Osteoblast (primary cell): ENCODE measurements around the gene PLEKHA1. TPM values are rescaled to one million over a fixed set of nuclear protein-coding genes. Genes with fewer than 3 reads are reported as not detected.

Experiments
- DNase-seq: peaks from one replicate; pipeline ENCODE4 v3.0.0; 2011; ENCODE audit warnings: low spot score, mixed read lengths; ENCODE audit not compliant: insufficient read length; ENCODE audit errors: missing footprints
- H2AFZ ChIP-seq: 2 replicates; pipeline ENCODE4 v1.6.0; 2011; ENCODE audit warnings: mild to moderate bottlenecking, low read length
- H3K27ac ChIP-seq: 2 replicates; pipeline ENCODE4 v1.5.1; 2011; ENCODE audit warnings: mild to moderate bottlenecking, low read depth, low read length, moderate library complexity
- H3K27me3 ChIP-seq: 2 replicates; pipeline ENCODE4 v1.6.0; 2012; ENCODE audit warnings: mild to moderate bottlenecking, control low read depth, inconsistent platforms, low read length, moderate library complexity; ENCODE audit not compliant: insufficient read depth
- H3K36me3 ChIP-seq: 2 replicates; pipeline ENCODE4 v1.5.1; 2011; ENCODE audit warnings: mild to moderate bottlenecking, low read length, control low read depth, moderate library complexity; ENCODE audit not compliant: insufficient read depth
- H3K4me1 ChIP-seq: 2 replicates; pipeline ENCODE4 v1.5.1; 2011; ENCODE audit warnings: mild to moderate bottlenecking, low read length, control low read depth, moderate library complexity; ENCODE audit not compliant: insufficient read depth
- H3K4me2 ChIP-seq: 2 replicates; pipeline ENCODE4 v1.6.0; 2011; ENCODE audit warnings: mild to moderate bottlenecking, low read length; ENCODE audit not compliant: insufficient read depth
- H3K4me3 ChIP-seq: fragments of 200-600 bp; sonication (generic); 3 replicates; pipeline ENCODE4 v1.5.1; 2012; ENCODE audit warnings: mild to moderate bottlenecking, low read length, inconsistent platforms; ENCODE audit not compliant: insufficient read depth
- H3K79me2 ChIP-seq: 2 replicates; pipeline ENCODE4 v1.6.0; 2012; ENCODE audit warnings: mild to moderate bottlenecking, low read length, control low read depth, inconsistent platforms; ENCODE audit not compliant: insufficient read depth
- H3K9me3 ChIP-seq: 2 replicates; pipeline ENCODE4 v1.5.1; 2011; ENCODE audit warnings: low read depth, low read length, control low read depth
- H4K20me1 ChIP-seq: 2 replicates; pipeline ENCODE4 v1.6.0; 2012; ENCODE audit warnings: mild to moderate bottlenecking, low read length, control low read depth; ENCODE audit not compliant: insufficient read depth
- CTCF ChIP-seq: IDR thresholded peaks from 2 replicates; pipeline ENCODE4 v1.5.1; 2011; ENCODE audit warnings: mild to moderate bottlenecking, low read depth, low read length, moderate library complexity; ENCODE audit errors: extremely low read depth
- total RNA-seq: library from RNA; depleted of rRNA; stranded (reverse); fragments of >200 nt; gene quantifications from 2 replicates; pipeline ENCODE4 v1.2.3, GENCODE V29; 2012

The PLEKHA1 gene
- total RNA-seq, 1 donor: 17.4 TPM

- Histone ChIP-seq H3K36me3 (no peaks in the 10 kb centered on the region), H3K4me2 (no peak overlapping the region), H3K4me1 (no peaks in the 10 kb centered on the region), H3K27ac (no peak overlapping the region), H3K27me3 (peaks cover 18% of the 10 kb centered on the region), H3K79me2 (no peaks in the 10 kb centered on the region), H3K4me3 (no peak overlapping the region), H4K20me1 (no peaks in the 10 kb centered on the region), H2AFZ (no peak overlapping the region), H3K9me3 (no peaks in the 10 kb centered on the region)
- no peak for DNase-seq
- TF ChIP-seq CTCF: no peak
Observed at GRCh38 chr10:122331615-122332446, 42.7 kb upstream of the PLEKHA1 start.

GRCh38 chr10:122333037-122333436 is 41.5 kb upstream of the PLEKHA1 start:
- Histone ChIP-seq H2AFZ (no peak overlapping the region), H4K20me1 (no peaks in the 10 kb centered on the region), H3K4me3 (no peak overlapping the region), H3K27ac (no peak overlapping the region), H3K79me2 (no peaks in the 10 kb centered on the region), H3K9me3 (no peaks in the 10 kb centered on the region), H3K4me1 (no peaks in the 10 kb centered on the region), H3K4me2 (no peak overlapping the region), H3K36me3 (no peaks in the 10 kb centered on the region), H3K27me3 (peaks cover 18% of the 10 kb centered on the region)
- DNase-seq: no peak
- no peak for TF ChIP-seq CTCF

GRCh38 chr10:122336332-122336731 is 38.2 kb upstream of the PLEKHA1 start:
- no peaks in the 10 kb centered on the region for H3K79me2 ChIP-seq
- no peak overlapping the region for H2AFZ ChIP-seq
- no peak for DNase-seq
- no peaks in the 10 kb centered on the region for H3K36me3 ChIP-seq
- no peak for TF ChIP-seq CTCF
- H3K4me2 ChIP-seq: no peak overlapping the region
- H3K27ac ChIP-seq: no peak overlapping the region
- H3K9me3 ChIP-seq: no peaks in the 10 kb centered on the region
- H4K20me1 ChIP-seq: no peaks in the 10 kb centered on the region
- H3K4me3 ChIP-seq: no peak overlapping the region
- no peaks in the 10 kb centered on the region for H3K4me1 ChIP-seq
- peaks cover 3% of the 10 kb centered on the region for H3K27me3 ChIP-seq

GRCh38 chr10:122336961-122337360 is 37.5 kb upstream of the PLEKHA1 start:
- H3K4me2 ChIP-seq: no peak overlapping the region
- peaks cover 3% of the 10 kb centered on the region for H3K27me3 ChIP-seq
- H3K27ac ChIP-seq: no peak overlapping the region
- H3K4me1 ChIP-seq: no peaks in the 10 kb centered on the region
- no peak for DNase-seq
- H3K4me3 ChIP-seq: no peak overlapping the region
- no peaks in the 10 kb centered on the region for H3K9me3 ChIP-seq
- no peaks in the 10 kb centered on the region for H3K36me3 ChIP-seq
- no peak for TF ChIP-seq CTCF
- no peak overlapping the region for H2AFZ ChIP-seq
- no peaks in the 10 kb centered on the region for H3K79me2 ChIP-seq
- H4K20me1 ChIP-seq: no peaks in the 10 kb centered on the region
